ENCODE measurements around the gene LEAP2. TPM values are rescaled to one million over a fixed set of nuclear protein-coding genes. Genes with fewer than 3 reads are reported as not detected.

Gene LEAP2
- total RNA-seq, 2 experiments from 2014 or later: 1.8 to 2.0 TPM

Other genes with a start within 250 kb of the LEAP2 start
- gene IL13, start 215.5 kb upstream of the LEAP2 start, total RNA-seq: under 1 TPM; 0.24 to 0.49 TPM
- not detected for gene IL4, start 199.7 kb upstream of the LEAP2 start, total RNA-seq
- 1 to 10 TPM; 5.0 to 6.1 TPM for gene KIF3A, start 136.1 kb upstream of the LEAP2 start, total RNA-seq
- 1 to 10 TPM; 1.4 to 2.5 TPM for gene CCNI2, start 126.2 kb upstream of the LEAP2 start, total RNA-seq
- gene SEPTIN8, start 96.4 kb upstream of the LEAP2 start, total RNA-seq: 10 to 100 TPM; 24.9 to 29.2 TPM
- not detected for gene SOWAHA, start 60.4 kb upstream of the LEAP2 start, total RNA-seq
- under 1 TPM; 0.21 to 0.64 TPM for gene SHROOM1, start 43.0 kb upstream of the LEAP2 start, total RNA-seq
- gene GDF9, start 7.2 kb upstream of the LEAP2 start, total RNA-seq: 1 to 10 TPM in 1 of 2 experiments, under 1 TPM in 1; 0.64 to 1.2 TPM
- gene UQCRQ, start 7.0 kb upstream of the LEAP2 start, total RNA-seq: 100 to 1,000 TPM; 677 to 784 TPM
- gene AFF4, start 90.0 kb downstream of the LEAP2 start, total RNA-seq: 10 to 100 TPM; 13.6 to 14.2 TPM
- gene ZCCHC10, start 152.9 kb downstream of the LEAP2 start, total RNA-seq: 10 to 100 TPM; 23.5 to 27.0 TPM
- 100 to 1,000 TPM; 180 to 190 TPM for gene HSPA4, start 178.3 kb downstream of the LEAP2 start, total RNA-seq

Data from activated naive CD4-positive, alpha-beta T cell treated with anti-CD3 and anti-CD28 coated beads for 36 hours (primary cell).